ENCODE measurements around the gene CROCC. TPM values are rescaled to one million over a fixed set of nuclear protein-coding genes. Genes with fewer than 3 reads are reported as not detected.

The CROCC gene, protein sequence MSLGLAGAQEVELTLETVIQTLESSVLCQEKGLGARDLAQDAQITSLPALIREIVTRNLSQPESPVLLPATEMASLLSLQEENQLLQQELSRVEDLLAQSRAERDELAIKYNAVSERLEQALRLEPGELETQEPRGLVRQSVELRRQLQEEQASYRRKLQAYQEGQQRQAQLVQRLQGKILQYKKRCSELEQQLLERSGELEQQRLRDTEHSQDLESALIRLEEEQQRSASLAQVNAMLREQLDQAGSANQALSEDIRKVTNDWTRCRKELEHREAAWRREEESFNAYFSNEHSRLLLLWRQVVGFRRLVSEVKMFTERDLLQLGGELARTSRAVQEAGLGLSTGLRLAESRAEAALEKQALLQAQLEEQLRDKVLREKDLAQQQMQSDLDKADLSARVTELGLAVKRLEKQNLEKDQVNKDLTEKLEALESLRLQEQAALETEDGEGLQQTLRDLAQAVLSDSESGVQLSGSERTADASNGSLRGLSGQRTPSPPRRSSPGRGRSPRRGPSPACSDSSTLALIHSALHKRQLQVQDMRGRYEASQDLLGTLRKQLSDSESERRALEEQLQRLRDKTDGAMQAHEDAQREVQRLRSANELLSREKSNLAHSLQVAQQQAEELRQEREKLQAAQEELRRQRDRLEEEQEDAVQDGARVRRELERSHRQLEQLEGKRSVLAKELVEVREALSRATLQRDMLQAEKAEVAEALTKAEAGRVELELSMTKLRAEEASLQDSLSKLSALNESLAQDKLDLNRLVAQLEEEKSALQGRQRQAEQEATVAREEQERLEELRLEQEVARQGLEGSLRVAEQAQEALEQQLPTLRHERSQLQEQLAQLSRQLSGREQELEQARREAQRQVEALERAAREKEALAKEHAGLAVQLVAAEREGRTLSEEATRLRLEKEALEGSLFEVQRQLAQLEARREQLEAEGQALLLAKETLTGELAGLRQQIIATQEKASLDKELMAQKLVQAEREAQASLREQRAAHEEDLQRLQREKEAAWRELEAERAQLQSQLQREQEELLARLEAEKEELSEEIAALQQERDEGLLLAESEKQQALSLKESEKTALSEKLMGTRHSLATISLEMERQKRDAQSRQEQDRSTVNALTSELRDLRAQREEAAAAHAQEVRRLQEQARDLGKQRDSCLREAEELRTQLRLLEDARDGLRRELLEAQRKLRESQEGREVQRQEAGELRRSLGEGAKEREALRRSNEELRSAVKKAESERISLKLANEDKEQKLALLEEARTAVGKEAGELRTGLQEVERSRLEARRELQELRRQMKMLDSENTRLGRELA (N-terminal part only)
- 7.4 to 8.4 TPM (median 7.7 TPM) in 5 replicates for total RNA-seq (2022; extraction: Qiagen RNA extraction; ENCODE audit: low read depth)

DNA sequence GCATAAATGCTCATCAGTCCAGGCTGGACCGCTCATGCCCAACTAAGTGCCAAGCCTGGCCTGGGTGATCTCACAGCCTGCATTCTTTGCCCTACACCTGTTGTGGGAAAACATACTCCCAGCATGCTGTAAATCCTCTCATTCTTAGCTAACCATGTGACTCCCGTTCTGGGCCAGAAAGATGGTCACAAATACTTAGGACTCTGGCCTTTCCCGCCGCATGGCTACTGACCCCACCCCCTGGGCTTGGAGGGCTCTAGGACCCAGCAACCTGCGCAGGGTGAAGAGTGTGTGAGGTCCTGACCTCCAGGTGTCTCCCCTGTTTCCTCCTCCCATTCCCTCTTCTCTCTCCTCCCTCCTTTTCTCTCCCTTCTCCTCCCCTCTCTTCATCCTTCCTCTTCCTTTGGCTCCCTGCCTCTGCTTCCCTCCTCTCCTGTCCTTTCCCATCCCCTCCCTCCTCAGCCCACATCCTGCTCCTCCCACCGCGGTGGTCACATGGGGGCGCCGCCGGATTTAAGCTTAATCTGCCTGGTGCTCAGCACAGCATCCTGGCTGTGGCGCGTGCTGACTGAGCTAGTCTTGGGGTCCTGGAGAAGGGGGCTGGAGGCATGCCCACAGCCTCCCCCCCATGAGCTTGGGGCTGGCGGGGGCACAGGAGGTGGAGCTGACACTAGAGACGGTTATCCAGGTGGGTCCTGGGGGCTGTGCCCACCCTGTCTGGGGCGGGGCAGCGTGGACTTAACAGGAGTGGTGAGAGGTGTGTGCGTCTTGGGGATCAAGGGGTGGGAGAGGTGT, at the start of gene CROCC:
Gene CROCC, plus strand, starts transcription at position 541 of the 795 bp plus-strand sequence. Its CDS starts 88 bp downstream, at position 629.

DNA sequence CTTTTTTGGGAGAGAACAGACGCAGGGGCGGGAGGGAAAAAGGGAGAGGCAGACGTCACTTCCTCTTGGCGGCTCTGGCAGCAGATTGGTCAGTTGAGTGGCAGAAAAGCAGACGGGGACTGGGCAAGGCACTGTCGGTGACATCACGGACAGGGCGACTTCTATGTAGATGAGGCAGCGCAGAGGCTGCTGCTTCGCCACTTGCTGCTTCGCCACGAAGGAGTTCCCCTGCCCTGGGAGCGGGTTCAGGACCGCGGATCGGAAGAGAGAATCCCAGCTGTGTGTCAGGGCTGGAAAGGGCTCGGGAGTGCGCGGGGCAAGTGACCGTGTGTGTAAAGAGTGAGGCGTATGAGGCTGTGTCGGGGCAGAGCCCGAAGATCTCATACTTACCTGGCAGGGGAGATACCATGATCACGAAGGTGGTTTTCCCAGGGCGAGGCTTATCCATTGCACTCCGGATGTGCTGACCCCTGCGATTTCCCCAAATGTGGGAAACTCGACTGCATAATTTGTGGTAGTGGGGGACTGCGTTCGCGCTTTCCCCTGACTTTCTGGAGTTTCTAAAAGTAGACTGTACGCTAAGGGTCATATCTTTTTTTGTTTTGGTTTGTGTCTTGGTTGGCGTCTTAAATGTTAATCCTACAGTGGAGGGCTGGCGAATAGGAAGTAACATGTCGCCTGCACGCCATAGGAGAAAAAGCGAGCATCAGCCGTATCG, 26.0 kb upstream of the CROCC start, which contains the start of gene RNU1-2:
Gene RNU1-2, plus strand, starts transcription at position 383 of the 718 bp plus-strand sequence.

DNA sequence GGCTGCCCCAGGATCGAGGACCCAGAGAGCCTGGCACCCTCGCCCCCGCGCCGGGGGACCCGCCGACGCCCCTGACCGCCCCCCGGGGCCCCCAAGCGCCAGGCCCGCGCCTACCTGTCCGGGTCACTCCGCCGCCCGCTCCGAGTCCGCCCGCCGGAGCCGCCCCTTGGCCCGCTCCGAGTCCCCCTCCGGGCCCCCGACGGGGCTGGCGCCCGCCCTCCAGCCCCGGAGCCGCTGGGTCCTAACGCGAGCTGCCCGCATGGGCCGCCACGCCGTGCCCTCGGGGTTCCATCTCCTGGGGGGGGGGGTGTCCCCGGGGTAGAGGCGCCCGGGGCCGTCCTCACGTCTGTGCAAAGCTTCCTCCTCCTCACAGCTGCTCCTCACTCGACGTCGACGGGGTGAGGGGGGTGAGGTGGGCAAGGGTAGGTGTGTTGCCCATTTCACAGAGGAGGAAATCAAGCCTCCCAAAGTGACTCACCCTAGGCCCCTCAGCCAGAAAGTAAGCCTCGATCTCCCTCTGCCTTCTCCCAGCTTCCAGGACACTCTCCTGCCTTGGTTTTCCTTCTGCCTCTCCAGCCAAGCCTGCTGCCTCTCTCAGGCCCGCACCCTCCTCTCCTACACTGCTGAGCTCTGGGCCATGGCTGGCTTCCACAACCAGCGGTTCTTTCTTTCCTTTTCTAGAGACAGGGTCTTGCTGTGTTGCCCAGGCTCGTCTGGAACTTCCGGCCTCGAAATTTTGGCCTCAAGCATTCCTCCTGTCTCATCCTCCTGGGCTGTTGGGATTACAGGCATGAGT, 58.9 kb downstream of the CROCC start, which contains the start of gene MFAP2:
Gene MFAP2, minus strand, starts transcription at position 148 of the 796 bp plus-strand sequence. CDS start 2,347 bp downstream, outside the sequence.

DNA sequence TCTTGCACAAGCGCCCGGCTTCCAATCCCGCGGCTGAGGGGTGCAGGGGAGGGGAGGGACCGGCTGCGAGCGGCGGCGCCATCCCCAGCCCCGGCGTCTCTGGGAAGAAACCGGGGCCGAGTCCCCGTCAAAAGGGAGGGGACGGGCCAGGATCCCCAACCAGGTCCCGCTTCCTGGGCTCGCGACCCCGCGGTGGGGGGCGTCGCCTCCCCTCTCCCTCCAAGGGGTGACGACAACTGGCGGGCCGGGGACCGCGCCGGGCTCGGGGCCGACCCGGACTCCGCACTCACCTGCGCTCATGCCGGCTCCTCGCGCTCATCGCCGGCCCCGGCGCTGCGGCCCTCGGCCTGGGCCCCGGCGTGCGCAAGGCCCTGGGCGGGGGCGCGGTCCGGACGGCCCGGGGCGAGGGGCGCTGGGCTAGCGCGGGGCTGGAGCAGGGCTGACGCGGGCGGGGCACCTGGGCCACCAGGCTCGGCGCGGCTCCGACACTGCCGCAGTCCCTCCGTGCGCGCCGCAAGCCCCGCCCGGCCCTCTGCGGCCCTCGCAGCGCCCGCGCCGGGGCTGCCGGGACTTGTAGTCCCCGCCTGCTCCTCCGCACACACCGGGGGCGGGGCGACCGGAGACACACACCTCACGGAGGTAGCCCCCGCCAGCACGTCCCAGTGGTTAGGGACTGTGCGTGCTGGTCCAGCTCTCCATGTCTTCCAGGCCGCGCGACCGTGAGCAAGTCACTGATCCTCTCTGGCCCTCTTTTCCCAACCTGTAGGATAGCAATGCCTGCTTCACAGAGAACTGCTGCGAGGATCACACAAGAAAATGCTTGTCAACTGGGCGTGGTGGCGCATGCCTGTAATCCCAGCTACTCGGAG, 89.9 kb downstream of the CROCC start, which contains the start of gene ATP13A2:
Gene ATP13A2, minus strand, starts transcription at position 490 of the 869 bp plus-strand sequence. Its CDS starts 190 bp downstream, at position 300.

Other genes starting within 250 kb of the CROCC start
- 36.3 TPM in 1 of 5 replicates, not detected in the others for gene RNU1-4, start 181.4 kb upstream of the CROCC start, total RNA-seq (2022; extraction: Qiagen RNA extraction; ENCODE audit: low read depth)
- gene RNU1-2, start 26.0 kb upstream of the CROCC start, total RNA-seq (2022; extraction: Qiagen RNA extraction; ENCODE audit: low read depth), result 36.3 TPM in 1 of 5 replicates, not detected in the others
- 0.41 to 0.92 TPM (median 0.60 TPM) in 5 replicates for gene MFAP2, start 58.7 kb downstream of the CROCC start, total RNA-seq (2022; extraction: Qiagen RNA extraction; ENCODE audit: low read depth)
- 22.8 to 29.7 TPM (median 28.4 TPM) in 5 replicates for gene ATP13A2, start 90.0 kb downstream of the CROCC start, total RNA-seq (2022; extraction: Qiagen RNA extraction; ENCODE audit: low read depth)
- gene SDHB, start 132.1 kb downstream of the CROCC start, total RNA-seq (2022; extraction: Qiagen RNA extraction; ENCODE audit: low read depth), result 95.9 to 111 TPM (median 108 TPM) in 5 replicates
- gene PADI2, start 197.5 kb downstream of the CROCC start, total RNA-seq (2022; extraction: Qiagen RNA extraction; ENCODE audit: low read depth), result 0.87 to 1.5 TPM (median 1.00 TPM) in 5 replicates